HCT116 (cell line): Measurements from ENCODE around the gene THSD7A. TPM values are rescaled to one million over a fixed set of nuclear protein-coding genes. Genes with fewer than 3 reads are reported as not detected.

ENCODE experiments used
- ATAC-seq: fragments of 200-7000 bp; cut with Tn5 transposase; 2 replicates; pipeline ENCODE4 v1.9.1; 2020; ENCODE audit warnings: mild to moderate bottlenecking, moderate library complexity
- BruUV-seq: library from RNA; stranded (reverse); fragments of 400-500 nt; replicated peaks from 2 replicates; lab custom pipeline; 2021; lab: Mats Ljungman, UMichigan
- CTCF ChIA-PET: fragments of 300-600 bp; sonication (Branson Sonifier 250); formaldehyde crosslinking; loops from one replicate; lab custom pipeline; 2021; ENCODE audit warnings: antibody characterized with exemption; lab: Charles Lee
- POLR2A ChIA-PET: fragments of 300-600, 350-600 bp; sonication (Branson Sonifier 250); formaldehyde crosslinking; loops from one replicate; lab custom pipeline; 2021; ENCODE audit warnings: antibody characterized with exemption; lab: Charles Lee
- RAD21 ChIA-PET, 2 experiments: fragments of 300-600 bp; sonication (Branson Sonifier 250); formaldehyde crosslinking; loops; one replicate each; lab custom pipeline; 2023; ENCODE audit warnings: low total read pairs in 2 of 2; ENCODE audit not compliant: uncharacterized antibody in 2 of 2, unreplicated experiment in 2 of 2, low non-redundant PET in 1 of 2; lab: Charles Lee
- DNase-seq: peaks from one replicate; pipeline ENCODE4 v3.0.0-alpha.2; 2010; ENCODE audit warnings: low read depth, low spot score
- H2AFZ ChIP-seq: fragments of 200-600 bp; shearing (Covaris generic), sonication (generic); 2 replicates; pipeline ENCODE4 v1.6.1; 2017; ENCODE audit warnings: low read depth, mixed run types, mixed read lengths, antibody characterized with exemption, low read length; ENCODE audit not compliant: poor library complexity, severe bottlenecking
- H3K27ac ChIP-seq: 2 replicates; pipeline ENCODE4 v1.5.1; 2012; ENCODE audit warnings: low read depth, low read length
- H3K27me3 ChIP-seq: fragments of 200-600 bp; sonication (generic); 2 replicates; pipeline ENCODE4 v1.6.1; 2016; ENCODE audit warnings: mixed run types, low read length, mixed read lengths; ENCODE audit not compliant: insufficient read depth
- H3K36me3 ChIP-seq, 2 experiments: fragments of 200-500 bp in 1 of 2; fragments of 200-600 bp in 1 of 2; sonication (Bioruptor generic) in 1 of 2; sonication (generic) in 1 of 2; 2 replicates each; pipeline versions ENCODE4 v1.5.1 to v1.6.1; 2014 to 2016; ENCODE audit warnings: low read length in 2 of 2, inconsistent platforms in 1 of 2, mixed read lengths in 1 of 2, mixed run types in 1 of 2; ENCODE audit not compliant: insufficient read depth in 2 of 2, control insufficient read depth in 1 of 2
- H3K4me1 ChIP-seq, 2 experiments: fragments of 200-600 bp in 1 of 2; sonication (generic) in 1 of 2; 2 replicates each; pipeline versions ENCODE4 v1.5.1 to v1.6.1; 2012 to 2017; ENCODE audit warnings: low read length in 2 of 2, inconsistent platforms in 1 of 2, mild to moderate bottlenecking in 1 of 2, mixed read lengths in 1 of 2, mixed run types in 1 of 2, moderate library complexity in 1 of 2; ENCODE audit not compliant: insufficient read depth in 2 of 2, control insufficient read depth in 1 of 2
- H3K4me2 ChIP-seq: fragments of 200-600 bp; sonication (generic); 2 replicates; pipeline ENCODE4 v1.6.1; 2017; ENCODE audit warnings: mixed run types, low read length, mixed read lengths
- H3K4me3 ChIP-seq, 2 experiments: fragments of 200-600 bp in 1 of 2; sonication (generic) in 1 of 2; replicated peaks in 1 of 2; 2 replicates each; pipeline ENCODE4 v1.5.1; 2011 to 2016; ENCODE audit warnings: low read length in 2 of 2, control low read depth in 1 of 2, low read depth in 1 of 2, mild to moderate bottlenecking in 1 of 2, mixed read lengths in 1 of 2, mixed run types in 1 of 2
- H3K79me2 ChIP-seq: fragments of 200-600 bp; sonication (generic); 2 replicates; pipeline ENCODE4 v1.6.1; 2017; ENCODE audit warnings: mild to moderate bottlenecking, mixed run types, low read length, moderate library complexity, mixed read lengths; ENCODE audit not compliant: insufficient read depth
- H3K9ac ChIP-seq: fragments of 200-600 bp; sonication (generic); 2 replicates; pipeline ENCODE4 v1.6.1; 2016; ENCODE audit warnings: low read length, mixed read lengths
- H3K9me2 ChIP-seq: fragments of 200-600 bp; sonication (generic), shearing (Covaris generic); 2 replicates; pipeline ENCODE4 v1.6.1; 2017; ENCODE audit warnings: mixed run types, mild to moderate bottlenecking, moderate library complexity; ENCODE audit not compliant: insufficient read depth
- H3K9me3 ChIP-seq, 2 experiments: fragments of 200-500 bp in 1 of 2; fragments of 200-600 bp in 1 of 2; sonication (Bioruptor generic) in 1 of 2; sonication (generic) in 1 of 2; 2 replicates each; pipeline ENCODE4 v1.6.1; 2014 to 2017; ENCODE audit warnings: low read length in 2 of 2, mixed read lengths in 2 of 2, inconsistent platforms in 1 of 2, low read depth in 1 of 2, mild to moderate bottlenecking in 1 of 2, mixed run types in 1 of 2, moderate library complexity in 1 of 2; ENCODE audit not compliant: control insufficient read depth in 1 of 2, insufficient read depth in 1 of 2
- H4K20me1 ChIP-seq: fragments of 200-600 bp; sonication (generic), shearing (Covaris generic); 2 replicates; pipeline ENCODE4 v1.6.1; 2017; ENCODE audit warnings: mixed run types, mild to moderate bottlenecking, moderate library complexity; ENCODE audit not compliant: insufficient read depth
- ATF3 ChIP-seq: IDR thresholded peaks from 2 replicates; pipeline ENCODE4 v1.6.1; 2012
- CEBPB ChIP-seq: IDR thresholded peaks from 2 replicates; pipeline ENCODE4 v1.6.1; 2012; ENCODE audit warnings: low read depth
- ELF1 ChIP-seq: IDR thresholded peaks from 2 replicates; pipeline ENCODE4 v1.6.1; 2012; ENCODE audit warnings: low read depth, borderline replicate concordance
- EZH2 ChIP-seq: fragments of 200-600 bp; sonication (generic); IDR thresholded peaks from 2 replicates; pipeline ENCODE4 v1.6.1; 2017; ENCODE audit warnings: antibody characterized with exemption, mixed run types
- EZH2phosphoT487 ChIP-seq: fragments of 200-600 bp; IDR thresholded peaks from 2 replicates; pipeline ENCODE4 v1.6.1; 2018; ENCODE audit warnings: antibody characterized with exemption, borderline replicate concordance
- MAX ChIP-seq: IDR thresholded peaks from 2 replicates; pipeline ENCODE4 v1.6.1; 2012
- POLR2AphosphoS5 ChIP-seq: IDR thresholded peaks from 2 replicates; pipeline ENCODE4 v1.6.1; 2011; ENCODE audit warnings: mild to moderate bottlenecking, low read depth, low read length, moderate library complexity
- RAD21 ChIP-seq: IDR thresholded peaks from 2 replicates; pipeline ENCODE4 v1.6.1; 2012; ENCODE audit warnings: low read depth, mild to moderate bottlenecking
- SIN3A ChIP-seq: IDR thresholded peaks from 2 replicates; pipeline ENCODE4 v1.6.1; 2012; ENCODE audit warnings: low read depth
- SRF ChIP-seq: IDR thresholded peaks from 2 replicates; pipeline ENCODE4 v1.6.1; 2012; ENCODE audit warnings: low read depth
- TCF7L2 ChIP-seq: IDR thresholded peaks from 2 replicates; pipeline ENCODE4 v1.7.0; 2011; ENCODE audit warnings: borderline replicate concordance, inconsistent platforms; ENCODE audit not compliant: insufficient read depth, insufficient read length; ENCODE audit errors: extremely low read depth
- ZBTB33 ChIP-seq: IDR thresholded peaks from 2 replicates; pipeline ENCODE4 v1.6.1; 2011; ENCODE audit warnings: mild to moderate bottlenecking, low read length, moderate library complexity; ENCODE audit not compliant: insufficient replicate concordance; ENCODE audit errors: extremely low read depth
- ZNF274 ChIP-seq: fragments of 200-500 bp; sonication (Bioruptor generic); IDR thresholded peaks from 2 replicates; pipeline ENCODE4 v1.6.1; 2014; ENCODE audit warnings: mild to moderate bottlenecking, low read depth, low read length, inconsistent platforms
- intact Hi-C: fragments of 100-400 bp; cut with micrococcal nuclease; formaldehyde crosslinking; loops from 2 replicates; pipeline ENCODE4 v1.10.0; 2022
- total RNA-seq: library from RNA; stranded (reverse); gene quantifications from one replicate; pipeline ENCODE4 v1.2.1, GENCODE V29; 2021; ENCODE audit not compliant: unreplicated experiment
- TF ChIP-seq, protein P1 (sequence below): IDR thresholded peaks from 2 replicates; pipeline ENCODE4 v1.6.1; 2012; ENCODE audit warnings: low read depth

THSD7A gene
- total RNA-seq, 1 experiment from 2014 or later = 0.05 TPM

DNA sequence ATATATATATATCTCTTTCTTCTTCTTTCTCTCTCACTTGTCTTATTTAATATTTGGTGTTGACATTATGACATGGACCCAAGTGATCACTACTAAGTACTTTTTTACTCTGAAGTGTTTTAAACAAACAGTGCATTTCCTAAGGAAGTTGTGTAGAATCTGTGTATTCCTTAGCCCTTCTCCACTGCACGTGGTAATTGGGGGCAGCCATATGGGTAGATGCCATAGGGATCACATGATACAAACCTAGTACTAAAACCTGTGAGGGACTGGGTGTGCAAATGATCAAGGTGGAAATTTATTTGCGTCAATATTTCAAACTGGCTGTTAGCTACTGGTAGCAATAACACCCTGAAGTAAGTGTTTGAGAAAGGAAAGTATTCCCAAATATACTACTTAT is 25.0 kb downstream of the THSD7A start:
- DNase-seq (no peak), ATAC-seq (no peak)
- H3K9me3 ChIP-seq = no peaks in the 10 kb centered on the region
- no peak overlapping the region for H3K27ac ChIP-seq
- no peak for TF ChIP-seq SIN3A
- no peak for TF ChIP-seq ATF3
- TF ChIP-seq CEBPB = no peak
- TF ChIP-seq TCF7L2 = no peak
- TF ChIP-seq MAX = no peak
- TF ChIP-seq EZH2 = no peak
- no peak for TF ChIP-seq SRF
- TF ChIP-seq ELF1 = no peak
- no peak for TF ChIP-seq EZH2phosphoT487
- TF ChIP-seq POLR2AphosphoS5 = no peak
- no peak for TF ChIP-seq ZBTB33
- no peak for TF ChIP-seq RAD21
- TF ChIP-seq, protein P1, sequence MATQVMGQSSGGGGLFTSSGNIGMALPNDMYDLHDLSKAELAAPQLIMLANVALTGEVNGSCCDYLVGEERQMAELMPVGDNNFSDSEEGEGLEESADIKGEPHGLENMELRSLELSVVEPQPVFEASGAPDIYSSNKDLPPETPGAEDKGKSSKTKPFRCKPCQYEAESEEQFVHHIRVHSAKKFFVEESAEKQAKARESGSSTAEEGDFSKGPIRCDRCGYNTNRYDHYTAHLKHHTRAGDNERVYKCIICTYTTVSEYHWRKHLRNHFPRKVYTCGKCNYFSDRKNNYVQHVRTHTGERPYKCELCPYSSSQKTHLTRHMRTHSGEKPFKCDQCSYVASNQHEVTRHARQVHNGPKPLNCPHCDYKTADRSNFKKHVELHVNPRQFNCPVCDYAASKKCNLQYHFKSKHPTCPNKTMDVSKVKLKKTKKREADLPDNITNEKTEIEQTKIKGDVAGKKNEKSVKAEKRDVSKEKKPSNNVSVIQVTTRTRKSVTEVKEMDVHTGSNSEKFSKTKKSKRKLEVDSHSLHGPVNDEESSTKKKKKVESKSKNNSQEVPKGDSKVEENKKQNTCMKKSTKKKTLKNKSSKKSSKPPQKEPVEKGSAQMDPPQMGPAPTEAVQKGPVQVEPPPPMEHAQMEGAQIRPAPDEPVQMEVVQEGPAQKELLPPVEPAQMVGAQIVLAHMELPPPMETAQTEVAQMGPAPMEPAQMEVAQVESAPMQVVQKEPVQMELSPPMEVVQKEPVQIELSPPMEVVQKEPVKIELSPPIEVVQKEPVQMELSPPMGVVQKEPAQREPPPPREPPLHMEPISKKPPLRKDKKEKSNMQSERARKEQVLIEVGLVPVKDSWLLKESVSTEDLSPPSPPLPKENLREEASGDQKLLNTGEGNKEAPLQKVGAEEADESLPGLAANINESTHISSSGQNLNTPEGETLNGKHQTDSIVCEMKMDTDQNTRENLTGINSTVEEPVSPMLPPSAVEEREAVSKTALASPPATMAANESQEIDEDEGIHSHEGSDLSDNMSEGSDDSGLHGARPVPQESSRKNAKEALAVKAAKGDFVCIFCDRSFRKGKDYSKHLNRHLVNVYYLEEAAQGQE = no peak
- TF ChIP-seq ZNF274 = no peak
- H2AFZ ChIP-seq = no peak overlapping the region
- no peak overlapping the region for H3K4me2 ChIP-seq
- no peaks in the 10 kb centered on the region for H3K27me3 ChIP-seq
- ChIA-PET POLR2A (no interaction called here), RAD21 (no interaction called here), CTCF (no interaction called here)
- no peaks in the 10 kb centered on the region for H3K4me1 ChIP-seq
- no peak overlapping the region for H3K4me3 ChIP-seq
- no peaks in the 10 kb centered on the region for H3K79me2 ChIP-seq
- BruUV-seq = no TSS peak
- H3K9ac ChIP-seq = no peak overlapping the region
- no peaks in the 10 kb centered on the region for H3K36me3 ChIP-seq
- H4K20me1 ChIP-seq = no peaks in the 10 kb centered on the region
- no peaks in the 10 kb centered on the region for H3K9me2 ChIP-seq
- intact Hi-C loops = no loop called here
